Inflammatory macrophage treated with lipopolysaccharide for 1 hour (primary cell): Measurements from ENCODE around the gene RPL15.
A peak's percentile ranks its signal among the peaks of the same experiment; 100 is the strongest.
"Not testable (repeated sequence)": the region's sequence is repeated elsewhere in the genome, so short reads cannot be mapped to it uniquely, and the experiment has no call there.

Experiments used
- DNase-seq, 2 donors: peaks; one replicate each; pipeline ENCODE4 v3.0.0-alpha.2; 2020 to 2022

The RPL15 gene

DNA sequence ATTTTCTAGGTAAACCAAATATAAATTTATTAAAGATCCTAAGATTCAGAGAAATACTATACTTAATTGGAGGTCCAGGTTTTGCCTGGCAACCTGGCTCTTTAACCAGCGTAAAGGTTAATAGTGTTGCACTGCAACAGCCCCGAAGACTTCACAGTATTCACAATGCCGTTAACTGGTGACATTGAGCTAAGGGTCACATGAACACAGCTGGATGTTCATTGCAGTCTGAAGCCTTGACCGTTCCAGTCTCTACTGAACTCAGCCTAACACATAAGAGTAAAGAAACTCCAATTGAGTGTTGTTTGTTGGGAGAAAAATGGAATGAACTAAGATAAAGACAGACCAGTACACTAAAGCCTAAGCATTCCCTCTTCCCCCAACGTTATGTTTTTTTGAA lies 27.0 kb upstream of the RPL15 start:
- no peak for DNase-seq

DNA sequence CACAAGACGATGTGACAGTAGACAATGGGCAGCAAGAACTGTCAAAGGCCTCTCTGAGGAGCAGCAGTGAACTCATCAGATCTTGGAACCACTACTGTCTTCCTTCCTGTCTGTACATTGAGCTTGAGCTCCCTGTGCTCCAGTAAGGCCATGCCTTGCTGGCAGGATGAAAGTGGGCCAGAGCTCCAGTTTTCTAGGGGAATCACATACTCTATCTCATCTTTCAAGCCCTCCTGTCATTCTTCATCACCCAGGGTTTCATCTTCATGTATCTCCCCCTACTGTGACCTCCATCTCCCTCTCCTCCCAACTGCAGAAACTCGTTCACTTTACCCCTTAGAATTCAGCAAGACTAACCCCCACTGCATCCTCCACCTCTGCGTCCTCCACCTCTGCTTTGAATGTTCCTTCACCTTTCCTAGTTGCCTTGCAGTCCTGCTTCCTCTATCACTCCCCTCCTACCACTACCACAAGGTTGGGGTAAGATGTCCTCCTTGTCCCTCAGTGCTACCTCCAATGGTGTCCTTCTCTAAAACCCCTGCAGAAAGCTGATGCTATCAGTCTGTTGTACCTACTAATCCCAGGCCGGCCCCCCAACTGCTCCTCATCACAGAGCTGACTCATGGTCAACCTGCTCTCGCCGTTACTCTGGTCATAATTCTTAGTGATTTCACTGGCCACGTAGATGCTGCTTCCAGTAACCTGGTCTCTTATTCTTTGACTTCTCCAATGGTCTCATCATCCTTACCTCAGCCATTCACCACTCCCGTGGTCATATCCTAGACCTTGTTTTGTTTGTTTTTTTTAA lies 22.5 kb upstream of the RPL15 start:
- DNase-seq = no peak

DNA sequence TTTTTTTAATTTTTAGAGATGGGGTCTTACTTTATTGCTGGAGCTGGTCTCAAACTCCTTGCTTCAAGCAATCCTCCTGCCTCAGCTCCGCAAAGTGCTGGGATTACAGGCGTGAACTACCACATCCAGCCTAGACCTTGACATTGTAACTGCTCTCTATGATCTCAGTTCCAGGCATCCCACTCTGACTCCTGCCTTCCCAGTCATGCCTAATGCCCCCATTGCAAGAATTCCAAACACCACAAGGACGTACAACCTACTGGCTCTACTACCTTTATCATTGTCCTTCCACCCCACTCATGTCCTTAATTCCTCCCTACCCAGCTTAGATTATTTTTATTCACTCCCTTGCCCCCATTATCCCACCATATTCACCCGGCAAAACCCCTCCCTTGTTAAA lies 21.8 kb upstream of the RPL15 start:
- DNase-seq = no peak

DNA sequence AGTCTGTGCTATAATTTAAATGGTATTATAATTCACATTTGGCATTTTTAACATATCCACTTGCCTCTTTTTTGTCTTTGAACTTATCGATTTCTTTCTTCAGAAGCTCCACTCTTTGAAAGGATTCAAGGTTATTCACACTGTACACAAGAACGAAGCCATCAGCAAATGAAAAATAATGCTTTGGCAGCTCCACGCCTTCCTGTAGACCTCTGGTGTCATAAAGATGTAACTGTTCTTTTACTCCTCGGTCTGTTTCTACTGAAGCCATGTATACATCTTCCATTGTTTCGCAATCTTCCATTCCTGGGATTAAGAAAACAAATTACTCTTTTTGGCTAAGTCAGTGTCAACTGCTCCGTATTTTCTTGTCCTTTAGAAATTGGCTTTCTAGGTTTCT lies 16.2 kb upstream of the RPL15 start:
- DNase-seq = no peak

DNA sequence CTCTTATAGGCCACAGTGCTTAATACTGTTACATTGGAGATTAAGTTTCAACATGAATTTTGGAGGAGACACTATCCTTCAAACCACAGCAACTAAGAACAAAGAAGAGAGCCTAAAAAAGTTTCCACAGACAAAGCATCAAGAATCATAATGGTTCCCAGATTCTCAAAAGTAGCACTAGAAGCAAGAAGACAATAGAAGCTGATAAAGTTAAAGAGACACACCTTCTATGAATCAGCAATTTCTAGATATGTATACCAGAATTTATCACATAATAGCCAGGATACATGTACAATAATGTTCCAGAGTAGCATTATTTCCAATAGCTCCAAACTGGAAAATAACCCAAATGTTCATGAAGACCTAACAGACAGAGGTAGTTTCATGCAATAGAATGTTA lies 12.4 kb upstream of the RPL15 start:
- DNase-seq = no peak

DNA sequence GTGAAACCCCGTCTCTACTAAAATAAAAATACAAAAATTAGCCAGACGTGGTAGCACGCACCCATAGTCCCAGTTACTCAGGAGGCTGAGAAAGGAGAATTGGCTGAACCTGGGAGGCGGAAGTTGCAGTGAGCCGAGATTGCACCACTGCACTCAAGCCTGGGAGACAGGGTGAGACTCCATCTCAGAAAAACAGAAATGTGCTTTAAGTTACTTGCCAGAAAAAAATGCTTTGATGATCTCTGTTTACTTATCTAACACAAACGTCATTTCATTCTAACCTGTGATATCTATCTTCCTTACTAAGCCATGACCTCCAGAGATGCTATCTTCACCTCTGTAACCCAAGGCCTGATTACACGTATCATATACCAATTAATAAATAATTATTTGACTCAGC lies 7.6 kb upstream of the RPL15 start:
- DNase-seq = no peak

DNA sequence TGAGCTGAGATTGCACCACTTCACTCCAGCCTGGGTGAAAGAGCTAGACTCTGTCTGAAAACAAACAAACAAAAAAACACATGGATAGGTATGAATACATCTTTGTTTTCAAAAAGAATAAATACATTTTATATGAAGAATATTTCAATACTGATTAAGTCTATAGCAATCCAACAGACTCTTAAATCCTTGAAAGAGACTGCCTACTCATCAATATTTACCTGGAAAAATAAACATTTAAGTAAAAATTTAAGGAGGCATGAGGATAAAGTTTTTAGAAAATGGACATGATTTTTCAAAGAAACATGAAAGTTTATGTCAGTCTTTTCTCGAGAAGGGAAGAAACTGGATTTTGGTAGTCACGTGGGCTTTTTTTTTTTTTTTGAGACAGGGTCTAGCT lies 5.5 kb upstream of the RPL15 start:
- DNase-seq = no peak

DNA sequence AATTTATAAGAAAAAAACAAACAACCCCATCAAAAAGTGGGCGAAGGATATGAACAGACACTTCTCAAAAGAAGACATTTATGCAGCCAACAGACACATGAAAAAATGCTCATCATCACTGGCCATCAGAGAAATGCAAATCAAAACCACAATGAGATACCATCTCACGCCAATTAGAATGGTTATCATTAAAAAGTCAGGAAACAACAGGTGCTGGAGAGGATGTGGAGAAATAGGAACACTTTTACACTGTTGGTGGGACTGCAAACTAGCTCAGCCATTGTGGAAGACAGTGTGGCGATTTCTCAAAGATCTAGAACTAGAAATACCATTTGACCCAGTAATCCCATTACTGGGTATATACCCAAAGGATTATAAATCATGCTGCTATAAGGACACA lies 4.6 kb upstream of the RPL15 start:
- not testable (repeated sequence) for DNase-seq

DNA sequence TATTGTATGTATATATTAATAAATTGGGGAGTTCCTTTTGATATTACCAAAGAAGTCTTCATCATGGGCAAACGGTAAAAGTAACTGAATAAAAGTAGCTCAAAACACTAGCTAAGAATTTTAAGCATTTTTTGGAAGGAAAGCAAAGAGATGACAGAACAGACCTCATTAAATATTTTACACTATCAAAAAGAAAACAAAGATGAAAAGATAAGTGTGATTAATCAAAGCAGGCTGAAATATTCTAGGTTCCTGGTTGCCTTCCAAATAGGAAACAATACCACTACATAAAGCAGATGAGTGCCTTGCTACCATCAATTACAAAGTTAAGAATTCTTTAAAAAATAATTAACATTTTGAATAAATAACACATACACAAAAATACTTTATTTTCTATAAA lies 3.8 kb upstream of the RPL15 start:
- DNase-seq = no peak

DNA sequence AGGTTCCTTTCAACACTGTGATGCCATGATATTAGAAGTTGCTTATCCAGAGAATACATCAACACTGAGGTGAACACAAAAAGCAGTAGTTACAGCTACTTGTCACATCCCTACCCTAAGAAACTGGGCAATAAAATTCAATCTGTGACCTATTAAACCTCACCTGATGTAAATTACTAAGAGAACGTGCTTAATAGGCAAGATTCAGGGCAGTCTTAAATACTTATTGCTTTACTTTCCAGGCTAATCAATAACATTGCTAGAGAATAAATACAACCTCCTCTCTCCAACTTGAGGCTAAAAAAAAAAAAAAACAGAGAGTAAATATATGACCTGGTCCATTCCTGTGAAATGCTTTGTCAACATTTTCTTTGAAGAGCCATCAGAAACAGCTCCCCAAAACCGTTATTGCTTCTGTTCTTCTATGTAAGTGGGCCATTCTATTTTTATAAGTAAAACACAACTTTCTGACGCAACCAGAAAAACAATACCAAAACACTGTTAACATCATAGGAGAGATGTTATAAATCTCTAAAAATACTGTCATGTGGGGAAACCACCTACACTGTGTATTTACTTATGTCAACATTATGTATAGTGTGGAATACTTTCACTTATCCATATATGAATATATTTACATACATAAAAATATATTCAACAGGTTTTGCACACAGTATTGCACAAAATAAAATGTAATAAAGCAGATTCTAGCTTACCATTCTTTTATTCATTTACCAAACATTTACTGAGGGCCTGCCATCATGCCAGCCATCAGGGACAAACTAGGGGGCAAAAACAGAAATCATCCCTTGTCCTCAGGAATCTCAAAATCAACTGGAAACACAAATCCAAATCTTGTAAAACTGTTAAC lies 2.8 kb upstream of the RPL15 start:
- DNase-seq = peak in 1 of 2 donors; percentile 26

DNA sequence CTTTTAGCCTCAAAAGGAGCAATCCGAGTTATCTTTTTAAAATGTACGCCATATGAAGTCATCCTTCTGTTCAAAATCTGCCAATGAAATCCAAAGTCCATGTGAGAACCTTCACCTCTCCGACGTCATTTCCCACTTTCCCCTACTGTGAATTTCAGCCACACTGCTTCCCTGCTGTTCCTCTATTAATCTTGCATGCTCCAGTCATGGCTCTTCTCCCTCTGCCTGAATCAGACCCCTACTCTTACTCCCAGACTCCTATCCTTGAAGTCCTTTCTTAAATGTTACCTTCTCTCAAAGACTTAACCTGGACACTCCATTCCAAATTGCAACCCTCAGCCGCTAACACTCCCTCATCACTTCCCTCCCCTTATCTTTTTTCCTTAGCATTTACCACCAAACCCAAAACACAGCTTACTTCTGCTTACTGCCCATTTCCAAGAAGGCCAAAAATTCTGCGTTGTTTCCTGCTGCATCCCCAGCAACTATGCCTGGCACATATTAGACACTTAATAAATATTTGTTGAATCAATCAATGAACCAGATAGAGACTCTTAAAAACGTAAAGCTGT lies 1.3 kb upstream of the RPL15 start:
- peak; percentile 37 to 46 for DNase-seq

DNA sequence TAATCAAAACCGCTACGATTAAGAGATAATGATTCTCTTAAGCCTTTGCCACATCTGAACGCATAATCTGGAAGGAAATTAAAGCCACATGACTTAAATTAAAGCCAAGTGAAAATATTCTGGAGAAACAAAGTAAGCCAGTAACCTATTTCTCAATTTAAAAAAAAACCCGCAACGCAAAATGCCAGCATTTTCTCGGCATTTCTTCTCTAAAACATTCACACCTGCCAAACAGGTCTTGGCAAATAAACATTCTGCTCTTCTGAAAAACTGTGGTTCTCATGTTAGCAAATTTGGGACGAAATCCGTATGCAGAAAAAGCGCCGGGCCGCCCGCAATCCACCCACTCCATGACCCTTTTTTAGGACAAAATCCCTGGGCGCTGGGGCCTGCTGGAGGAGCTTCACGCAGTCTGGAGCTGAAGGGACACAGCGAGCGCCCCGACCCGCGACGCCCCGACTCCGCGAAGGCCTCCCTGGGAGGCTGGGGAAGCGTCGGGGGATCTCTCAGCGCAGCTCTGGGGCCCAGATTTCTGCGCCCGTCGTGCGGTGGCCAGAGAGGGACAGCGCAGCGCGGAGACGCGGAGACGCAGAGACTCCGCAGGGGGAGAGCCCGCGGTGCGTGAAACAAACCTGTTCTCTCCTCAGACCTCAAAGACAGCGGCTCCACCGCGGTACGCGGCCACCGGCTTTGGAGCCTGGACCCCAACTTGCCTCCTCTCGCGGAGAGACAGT lies 613 bp upstream of the RPL15 start:
- peak; percentile 18 to 21 for DNase-seq

DNA sequence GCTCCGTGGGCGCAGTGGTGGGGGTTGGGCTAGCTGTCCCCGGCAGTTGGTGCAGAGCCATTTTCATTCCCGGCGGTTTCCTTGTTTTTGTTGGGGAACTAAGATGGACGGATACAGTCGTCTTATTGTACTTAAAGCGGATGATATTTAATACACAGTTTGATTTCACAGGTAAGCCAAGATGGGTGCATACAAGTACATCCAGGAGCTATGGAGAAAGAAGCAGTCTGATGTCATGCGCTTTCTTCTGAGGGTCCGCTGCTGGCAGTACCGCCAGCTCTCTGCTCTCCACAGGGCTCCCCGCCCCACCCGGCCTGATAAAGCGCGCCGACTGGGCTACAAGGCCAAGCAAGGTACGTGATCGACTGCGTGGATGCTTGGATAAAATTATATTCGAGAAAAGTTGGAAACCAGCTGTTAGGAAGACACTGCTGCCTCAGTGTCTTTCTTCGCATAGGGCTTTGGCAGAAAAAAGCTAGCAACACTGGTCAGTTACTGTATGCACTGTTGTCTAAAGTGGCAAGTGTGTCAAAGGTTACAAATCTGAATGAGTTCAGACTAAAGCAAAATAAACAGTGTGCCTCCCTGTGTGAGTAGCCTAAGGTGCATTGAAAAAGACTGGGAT lies 859 bp downstream of the RPL15 start:
- peak; percentile 78 to 85 for DNase-seq

DNA sequence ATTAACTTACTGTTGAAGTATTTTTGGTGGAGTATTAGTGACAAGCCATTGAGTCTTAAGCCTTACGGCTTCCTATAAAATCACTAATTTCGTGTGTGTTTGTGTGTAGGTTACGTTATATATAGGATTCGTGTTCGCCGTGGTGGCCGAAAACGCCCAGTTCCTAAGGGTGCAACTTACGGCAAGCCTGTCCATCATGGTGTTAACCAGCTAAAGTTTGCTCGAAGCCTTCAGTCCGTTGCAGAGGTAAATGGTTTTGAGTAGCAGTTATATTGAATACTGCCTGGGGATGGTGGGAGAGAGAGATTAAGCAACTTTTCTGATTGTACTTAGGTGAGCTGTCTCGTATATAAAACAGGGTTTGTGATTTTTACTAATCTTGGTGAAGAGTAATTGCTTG lies 1.4 kb downstream of the RPL15 start:
- not testable (repeated sequence) for DNase-seq

DNA sequence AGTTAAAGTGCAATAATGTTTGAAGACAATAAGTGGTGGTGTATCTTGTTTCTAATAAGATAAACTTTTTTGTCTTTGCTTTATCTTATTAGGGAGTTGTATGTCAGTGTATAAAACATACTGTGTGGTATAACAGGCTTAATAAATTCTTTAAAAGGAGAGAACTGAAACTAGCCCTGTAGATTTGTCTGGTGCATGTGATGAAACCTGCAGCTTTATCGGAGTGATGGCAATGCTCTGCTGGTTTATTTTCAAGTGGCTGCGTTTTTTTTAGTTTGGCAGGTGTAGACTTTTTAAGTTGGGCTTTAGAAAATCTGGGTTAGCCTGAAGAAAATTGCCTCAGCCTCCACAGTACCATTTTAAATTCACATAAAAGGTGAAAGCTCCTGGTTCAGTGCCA lies 2.7 kb downstream of the RPL15 start:
- DNase-seq = no peak

DNA sequence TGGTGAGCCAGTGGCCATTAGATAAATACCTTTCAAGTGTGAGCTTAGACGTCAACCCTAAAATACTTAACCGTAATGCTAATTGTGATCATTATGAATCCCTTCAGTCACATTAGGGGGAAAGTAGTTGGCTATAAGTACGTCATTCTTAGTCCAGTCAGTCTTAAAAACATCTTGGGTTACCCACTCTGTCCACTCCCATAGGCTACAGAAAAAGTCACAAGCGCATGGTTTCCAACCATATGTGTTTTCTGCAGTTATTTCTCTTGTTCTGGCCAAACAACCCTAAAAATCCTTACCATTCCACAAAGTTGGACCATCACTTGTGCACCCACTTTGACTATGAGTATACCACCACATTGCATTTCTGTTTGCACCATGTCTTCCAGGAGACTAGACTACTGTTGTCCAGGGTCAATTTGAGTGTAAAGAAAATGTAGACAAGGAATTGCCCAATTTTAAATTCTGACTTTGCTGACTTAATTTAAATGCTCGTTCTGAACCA lies 3.3 kb downstream of the RPL15 start:
- DNase-seq = no peak

DNA sequence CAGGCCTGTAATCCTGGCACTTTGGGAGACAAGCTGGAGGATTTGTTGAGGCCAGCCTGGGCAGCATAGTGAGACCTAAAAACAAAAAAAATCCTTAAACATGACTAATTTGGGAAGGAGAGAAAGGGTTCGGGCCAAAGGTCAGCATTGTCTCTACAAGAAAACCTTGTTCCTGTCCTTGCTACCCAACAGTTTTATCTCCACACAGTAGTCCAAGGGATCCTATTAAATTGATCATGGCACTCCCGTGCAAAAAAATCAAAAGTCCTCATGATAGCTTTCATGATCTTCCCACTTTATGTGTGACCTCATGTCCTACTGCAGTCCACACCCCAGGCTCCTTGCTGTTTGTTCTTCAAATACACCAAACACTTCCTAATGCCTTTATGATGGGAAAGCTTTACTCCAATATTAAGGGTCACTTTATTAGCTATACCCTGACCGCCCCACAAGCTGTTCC lies 4.2 kb downstream of the RPL15 start:
- DNase-seq = no peak

DNA sequence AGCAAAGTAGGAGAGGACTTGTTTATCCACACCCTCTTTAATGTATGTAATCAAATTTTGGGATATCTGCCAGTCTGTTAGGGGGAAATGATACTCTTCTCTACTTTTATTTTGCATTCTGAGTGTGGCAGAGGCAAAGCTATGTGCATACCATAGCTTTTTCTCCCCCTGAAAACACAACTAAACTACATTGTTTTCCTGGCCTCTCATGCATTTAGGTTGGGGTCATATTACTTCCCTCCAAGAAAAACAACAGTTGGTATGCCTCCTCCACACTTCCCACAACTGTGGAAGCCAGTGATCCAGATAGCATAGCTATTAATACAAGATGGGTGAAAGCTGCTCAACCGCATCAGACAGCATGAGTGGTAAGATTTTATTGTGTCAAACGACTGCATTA lies 6.9 kb downstream of the RPL15 start:
- DNase-seq = no peak

DNA sequence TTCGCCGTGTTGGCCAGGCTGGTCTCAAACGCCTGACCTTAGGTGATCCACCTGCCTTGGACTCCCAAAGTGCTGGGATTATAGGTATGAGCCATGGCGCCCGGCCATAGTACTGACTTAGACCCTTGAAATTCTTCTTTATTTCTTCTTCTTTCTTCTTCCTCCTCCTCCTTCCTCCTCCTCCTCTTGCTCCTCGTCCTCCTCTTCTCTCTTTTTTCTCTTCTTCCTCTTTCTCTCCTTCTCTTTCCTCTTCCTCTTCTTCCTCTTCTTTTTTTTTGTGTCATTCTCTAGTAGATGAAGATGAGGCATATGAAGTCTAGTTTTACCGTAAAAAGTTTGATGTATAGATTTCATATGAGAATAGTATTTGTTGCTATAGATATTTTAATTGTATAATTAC lies 9.3 kb downstream of the RPL15 start:
- no peak for DNase-seq

DNA sequence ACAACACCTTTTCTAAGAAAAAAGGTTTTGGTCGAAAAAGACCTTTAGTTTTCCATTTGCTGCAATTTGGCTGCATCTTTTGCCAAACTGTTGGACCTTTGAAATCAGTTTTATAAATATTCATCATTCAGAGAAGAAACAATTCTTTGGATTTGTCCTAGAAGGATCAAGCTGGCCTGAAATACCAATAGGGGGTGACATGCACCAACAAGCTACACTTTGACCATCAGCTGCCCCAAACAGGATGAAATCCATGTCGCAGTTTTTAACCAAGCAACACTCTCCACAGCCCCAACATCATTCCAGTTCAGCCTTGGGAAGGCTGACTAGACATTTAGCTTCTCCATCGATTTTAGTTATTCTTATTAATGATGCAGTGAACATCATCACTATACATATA lies 9.8 kb downstream of the RPL15 start:
- DNase-seq = no peak

DNA sequence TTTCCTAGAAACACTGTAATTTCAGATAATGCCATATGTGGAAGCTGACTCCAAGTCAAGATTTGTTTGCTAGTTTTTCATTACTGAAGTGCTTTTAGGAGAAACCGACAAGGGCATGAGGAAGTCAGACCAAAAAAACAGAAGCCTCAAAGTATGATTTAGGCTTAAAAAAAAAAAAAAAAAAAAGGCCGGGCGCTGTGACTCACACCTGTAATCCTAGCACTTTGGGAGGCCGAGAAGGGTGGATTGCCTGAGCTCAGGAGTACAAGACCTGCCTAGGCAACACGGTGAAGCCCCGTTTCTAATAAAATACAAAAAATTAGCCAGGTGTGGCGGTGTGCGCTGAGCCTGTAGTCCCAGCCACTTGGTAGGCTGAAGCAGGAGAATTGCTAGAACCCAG lies 11.6 kb downstream of the RPL15 start:
- DNase-seq = peak; percentile 25 to 28

DNA sequence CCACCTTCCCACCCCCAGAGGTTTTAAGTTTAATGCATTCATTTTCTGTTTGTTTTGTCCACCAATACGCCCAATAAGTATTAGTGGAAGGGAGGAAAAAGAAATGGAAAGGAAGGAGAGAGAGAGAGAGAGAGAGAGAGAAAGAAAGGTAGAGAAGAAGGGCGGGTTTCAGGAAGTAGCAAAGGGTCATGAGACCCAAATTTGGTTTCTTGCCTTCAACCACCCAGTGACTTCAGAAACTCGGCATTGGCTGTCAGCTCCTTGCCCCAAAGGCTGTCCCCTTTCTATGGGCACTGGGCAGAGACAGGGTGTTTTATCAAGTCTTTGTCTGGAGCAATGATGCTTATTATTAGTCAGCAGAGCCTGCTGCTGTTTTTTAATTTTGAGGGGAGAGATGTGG lies 14.7 kb downstream of the RPL15 start:
- DNase-seq = no peak
